GM18909 (cell line): ENCODE measurements around the gene MESP1.

ENCODE experiments used
- ATAC-seq: cut with Tn5 transposase; IDR thresholded peaks from one replicate; pipeline ENCODE4 v1.9.1; 2021; ENCODE audit warnings: mild to moderate bottlenecking; ENCODE audit not compliant: unreplicated experiment, poor library complexity

The MESP1 gene

DNA sequence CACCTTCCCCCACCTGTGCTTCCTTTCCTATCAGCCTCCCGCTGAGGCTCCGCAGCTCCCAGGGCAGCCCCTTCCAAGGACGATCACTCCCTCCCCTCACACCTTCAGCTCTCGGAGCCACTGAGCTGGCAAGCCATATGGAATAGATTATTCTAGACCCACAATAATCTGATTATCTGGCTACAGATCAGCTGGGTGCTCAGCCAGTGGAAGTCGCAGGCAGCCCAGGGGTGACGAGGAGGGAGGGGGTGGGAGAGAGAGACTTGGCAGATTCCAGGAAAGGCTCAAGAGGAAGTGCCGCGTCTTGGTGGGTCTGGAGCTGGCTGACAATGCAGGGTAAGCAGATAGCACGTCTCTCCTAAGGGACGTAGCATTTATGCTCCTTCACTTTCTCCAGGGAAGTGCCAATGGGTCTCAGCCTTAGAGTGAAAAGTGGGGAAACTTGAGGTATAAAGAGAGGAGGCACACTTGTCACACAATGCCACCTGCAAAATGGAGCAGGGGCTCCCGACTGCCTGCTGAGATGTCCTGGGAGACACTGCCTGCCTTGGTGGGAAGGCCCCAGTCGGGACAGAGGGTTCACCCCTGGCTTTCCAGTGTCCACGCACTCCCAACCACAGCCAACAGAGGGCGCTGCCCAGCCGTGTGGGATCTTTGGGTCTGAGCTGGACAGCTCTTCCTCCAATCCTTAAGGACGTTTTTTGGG is 9.4 kb upstream of the MESP1 start:
- ATAC-seq = peak; percentile 69

DNA sequence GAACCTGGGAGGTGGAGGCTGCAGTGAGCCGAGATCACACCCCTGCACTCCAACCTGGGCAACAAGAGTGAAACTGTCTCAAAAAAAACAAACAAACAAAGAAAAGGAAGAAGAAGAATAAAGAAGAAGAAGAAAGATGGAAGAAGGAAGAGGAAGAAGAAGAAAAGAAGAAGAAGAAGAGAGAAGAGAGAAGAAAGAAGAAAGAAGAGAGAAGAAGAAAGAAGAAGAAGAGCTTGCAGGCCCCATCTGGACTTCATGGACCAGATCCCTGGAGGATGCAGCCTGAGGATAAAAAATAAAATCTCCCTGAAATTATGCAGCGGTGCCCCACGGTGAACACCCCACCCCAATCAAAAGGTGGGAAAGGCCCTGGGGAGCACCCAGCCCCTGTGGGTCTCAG is 8.8 kb upstream of the MESP1 start:
- ATAC-seq = no peak

DNA sequence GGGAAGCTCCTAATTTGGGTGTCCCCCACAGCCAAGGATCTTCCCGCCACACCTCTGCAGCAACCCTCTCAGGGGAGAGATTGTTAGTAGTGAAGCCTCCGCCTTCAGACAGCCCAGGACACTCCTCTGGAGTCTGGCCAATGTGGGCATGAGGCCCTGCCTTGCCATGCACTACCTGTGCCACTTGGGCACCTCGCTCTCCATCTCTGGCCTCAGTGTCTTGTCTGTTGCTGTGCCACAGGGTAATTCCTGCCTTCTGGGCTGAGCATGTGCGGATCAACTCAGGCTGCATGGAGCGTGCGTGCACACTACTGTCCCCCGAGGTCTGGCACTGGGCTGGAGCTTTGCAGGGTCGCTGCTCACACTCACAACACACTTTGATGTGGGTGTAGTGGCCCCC is 7.9 kb upstream of the MESP1 start:
- no peak for ATAC-seq

DNA sequence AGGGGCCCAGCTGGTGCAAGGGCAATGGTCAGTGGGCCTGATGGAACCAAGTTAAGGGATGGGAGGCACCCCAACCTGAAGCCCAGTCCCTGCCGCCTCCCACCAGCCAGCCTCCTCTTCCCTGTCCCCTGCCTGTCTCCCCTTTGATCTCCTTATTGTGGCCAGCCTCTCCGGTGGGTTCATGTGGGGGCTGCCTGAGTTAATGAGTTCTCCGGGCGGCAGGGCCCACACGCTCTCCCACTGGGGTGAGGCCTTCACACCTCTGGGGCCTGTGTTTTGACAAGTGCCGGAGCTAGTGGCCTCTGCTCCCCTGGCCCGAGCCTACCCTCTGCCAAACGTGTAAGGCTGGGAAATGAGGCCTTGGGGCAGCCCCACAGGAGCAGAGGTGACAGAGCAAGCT is 7.2 kb upstream of the MESP1 start:
- ATAC-seq = no peak

GRCh38 chr15:89756897-89757296 is 5.8 kb upstream of the MESP1 start:
- no peak for ATAC-seq

DNA sequence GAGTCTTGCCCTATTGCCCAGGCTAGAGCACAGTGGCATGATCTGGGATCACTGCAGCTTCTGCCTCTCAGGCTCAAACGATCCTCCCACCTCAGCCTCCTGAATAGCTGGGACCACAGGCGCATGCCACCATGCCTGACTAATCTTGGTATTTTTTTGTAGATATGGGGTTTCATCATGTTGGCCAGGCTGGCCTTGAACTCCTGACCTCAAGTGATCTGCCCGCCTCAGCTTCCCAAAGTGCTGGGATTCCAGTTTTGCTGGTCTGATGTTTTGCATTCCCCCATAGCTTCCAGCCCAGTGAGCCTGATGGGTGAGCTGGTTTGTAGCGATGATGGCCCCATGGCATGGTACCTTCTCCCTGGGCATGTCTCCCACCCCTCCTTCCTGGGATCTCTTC is 4.7 kb upstream of the MESP1 start:
- no peak for ATAC-seq

GRCh38 chr15:89754361-89755154 is 3.5 kb upstream of the MESP1 start:
- no peak for ATAC-seq

- ATAC-seq = no peak
Observed at GRCh38 chr15:89753855-89754254, 2.8 kb upstream of the MESP1 start.

DNA sequence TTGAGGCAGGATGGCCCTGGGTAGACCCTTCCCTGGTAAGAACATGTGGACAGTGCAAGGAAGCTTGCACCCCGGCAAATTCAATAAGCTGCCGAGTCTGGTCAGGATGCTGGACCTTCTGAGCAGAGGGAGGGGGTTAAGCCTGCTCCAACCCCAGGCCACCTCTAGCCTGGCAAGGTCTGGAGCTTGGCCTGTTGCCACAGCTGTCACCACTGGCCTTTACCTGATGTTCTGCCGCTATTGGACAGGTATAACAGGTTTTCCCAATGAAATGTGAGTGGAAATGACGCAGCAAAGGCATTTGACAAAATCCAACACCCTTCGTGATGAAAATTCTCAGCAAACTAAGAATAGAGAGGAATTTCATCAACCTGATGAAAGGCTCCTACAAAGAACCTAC is 699 bp upstream of the MESP1 start:
- no peak for ATAC-seq

- ATAC-seq = no peak
Observed at GRCh38 chr15:89749951-89750559, 994 bp downstream of the MESP1 start.

DNA sequence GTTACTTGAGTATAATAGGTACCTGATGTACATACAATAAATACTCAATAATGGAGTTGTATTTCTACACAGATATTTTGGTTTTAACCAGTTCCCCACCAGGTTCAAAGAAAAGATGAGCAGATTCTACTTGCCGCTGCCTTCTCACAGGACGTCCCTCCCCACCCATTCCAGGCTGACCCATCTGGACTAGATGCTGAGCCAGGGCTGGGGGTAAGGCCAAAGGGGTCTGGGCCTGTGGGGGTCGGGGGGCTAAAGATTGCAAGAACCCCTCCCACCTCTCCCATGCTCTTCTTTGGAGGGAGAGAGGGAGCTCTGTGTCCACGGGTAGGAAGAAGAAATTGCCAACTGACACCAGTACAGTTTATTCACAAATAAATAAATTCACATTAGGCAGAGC is 1.5 kb downstream of the MESP1 start:
- ATAC-seq = no peak

DNA sequence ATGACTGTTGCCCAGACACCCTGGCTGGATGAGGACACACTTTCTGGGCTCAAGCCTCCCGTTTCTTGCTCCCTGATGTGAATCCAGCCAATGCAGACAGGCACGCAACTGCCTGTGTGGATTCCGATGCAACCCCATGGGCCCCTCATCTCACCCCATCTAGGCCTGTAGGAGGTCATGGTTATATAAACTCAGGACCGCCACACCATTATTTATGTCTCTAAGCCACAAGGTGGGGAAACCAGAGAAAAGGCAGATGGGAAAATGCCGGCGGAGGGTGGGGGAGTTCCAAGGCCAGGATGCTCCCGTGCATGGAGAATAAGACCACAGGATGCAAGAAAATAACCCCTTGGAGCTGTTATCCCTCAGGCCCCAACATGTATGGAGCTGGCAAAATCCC is 2.0 kb downstream of the MESP1 start:
- no peak for ATAC-seq

DNA sequence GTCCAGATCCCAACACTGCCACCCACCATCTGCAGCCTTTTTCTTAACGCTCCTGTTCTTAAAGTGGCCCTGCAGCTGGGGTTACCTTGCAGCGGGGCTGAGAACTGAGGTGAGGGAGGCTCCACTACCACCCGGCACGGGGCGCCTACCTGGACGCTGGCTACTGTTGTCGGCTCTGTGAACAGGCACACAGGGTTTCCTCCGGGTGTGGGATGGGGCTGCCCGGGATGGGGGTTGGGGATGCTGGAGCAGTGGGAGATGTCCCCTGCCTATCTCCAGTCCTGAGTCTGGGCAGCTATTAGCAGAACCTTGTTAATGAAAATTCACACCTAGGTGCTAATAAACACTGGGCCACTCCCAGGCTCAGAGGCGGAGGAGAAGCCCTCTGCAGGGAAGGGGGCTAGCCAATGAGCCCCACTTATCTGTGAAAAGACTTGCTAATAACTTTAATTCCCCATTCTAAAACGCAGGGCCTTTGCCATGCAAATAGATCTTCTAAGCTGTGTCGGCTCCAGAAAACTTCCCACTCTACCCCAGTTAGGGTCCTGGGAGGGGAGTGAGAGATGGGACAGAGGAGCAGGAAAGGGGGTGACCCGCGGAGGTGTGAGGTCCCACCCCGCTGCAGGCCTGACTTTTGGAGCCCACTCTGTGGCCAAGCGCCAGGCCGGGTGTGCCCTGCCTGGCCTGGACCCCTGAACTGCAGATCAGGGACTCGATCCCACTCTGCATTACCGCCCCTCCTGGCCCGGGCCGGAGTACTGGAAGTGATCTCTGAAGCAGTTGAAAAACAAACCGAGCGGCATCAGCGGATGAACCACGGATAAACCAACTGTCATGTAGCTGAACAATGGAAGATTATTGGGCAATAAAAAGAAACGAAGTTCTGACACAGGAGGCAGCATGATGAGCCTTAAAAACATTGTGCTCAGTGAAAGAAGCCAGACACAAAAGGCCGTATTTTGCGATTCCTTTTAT is 3.1 kb downstream of the MESP1 start:
- no peak for ATAC-seq

DNA sequence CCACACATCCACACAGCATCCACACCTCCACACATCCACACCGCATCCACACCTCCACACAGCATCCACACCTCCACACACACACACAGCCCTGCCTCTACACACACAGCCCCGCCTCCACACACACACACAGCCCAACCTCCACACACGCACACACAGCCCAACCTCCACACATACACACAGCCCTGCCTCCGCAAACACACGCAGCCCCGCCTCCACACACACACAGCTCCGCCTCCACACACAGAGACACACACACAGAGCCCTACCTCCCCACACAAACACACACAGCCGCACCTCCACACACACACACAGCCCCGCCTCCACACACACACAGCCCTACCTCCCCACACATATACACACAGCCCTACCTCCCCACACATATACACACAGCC is 4.7 kb downstream of the MESP1 start:
- no peak for ATAC-seq

GRCh38 chr15:89745768-89746167 is 5.3 kb downstream of the MESP1 start:
- ATAC-seq = no peak

DNA sequence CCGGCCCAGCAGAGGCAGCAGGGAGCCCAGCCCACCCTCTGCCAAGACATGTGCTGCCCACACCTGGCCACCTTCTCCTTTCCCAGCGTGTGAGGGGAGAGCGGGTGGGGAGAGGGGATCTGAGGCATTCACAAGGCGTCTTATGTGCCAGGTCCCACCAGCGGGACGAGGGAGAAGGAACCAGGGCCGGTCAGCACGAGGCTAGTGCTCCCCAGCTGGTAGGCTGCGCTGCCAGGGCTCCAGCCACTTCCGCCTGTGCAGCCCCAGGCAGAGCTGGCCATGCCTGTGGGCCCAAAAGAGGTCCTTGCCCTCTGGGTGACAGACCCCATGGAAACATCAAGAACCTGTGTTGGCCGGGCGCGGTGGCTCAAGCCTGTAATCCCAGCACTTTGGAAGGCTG is 5.9 kb downstream of the MESP1 start:
- no peak for ATAC-seq

DNA sequence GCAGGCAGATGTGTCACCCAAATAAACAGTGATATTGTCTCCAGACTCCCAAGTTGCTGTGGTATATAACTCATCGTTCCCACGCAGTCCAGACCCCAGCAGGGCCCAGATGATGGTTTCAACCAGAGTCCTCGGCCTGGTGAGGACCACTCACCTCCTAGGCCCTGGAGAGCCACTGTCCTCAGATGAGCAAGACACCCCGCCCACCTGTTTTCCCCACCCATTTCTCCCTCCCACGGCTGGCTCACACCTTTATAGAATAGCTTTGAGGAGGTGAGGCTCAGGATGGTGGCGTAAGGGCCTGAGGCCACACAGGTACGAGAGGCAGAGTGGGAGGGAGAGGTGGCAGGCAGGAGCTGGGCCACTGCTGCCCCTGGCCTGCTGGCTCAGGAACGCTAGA is 7.5 kb downstream of the MESP1 start:
- no peak for ATAC-seq

DNA sequence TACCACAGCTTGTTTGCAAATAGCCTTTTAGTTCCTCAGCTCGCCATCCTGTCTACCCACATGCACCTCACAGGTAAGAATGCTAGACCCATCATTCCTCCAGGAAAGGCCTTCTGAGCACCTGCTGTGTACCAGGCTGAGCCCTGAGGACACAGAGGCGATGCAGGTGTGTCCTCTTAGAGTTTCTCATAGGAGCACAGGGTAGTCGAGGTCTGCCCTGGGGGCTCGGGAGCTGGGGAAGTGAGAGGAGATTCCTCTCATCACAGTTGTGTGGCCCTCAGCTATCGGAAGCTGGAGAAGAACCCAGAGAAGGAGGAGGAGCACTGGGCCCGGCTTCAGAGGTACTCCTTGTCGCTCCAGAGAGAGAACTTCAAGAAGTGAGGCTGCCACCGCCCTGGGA is 8.0 kb downstream of the MESP1 start:
- no peak for ATAC-seq

- peak; percentile 68 for ATAC-seq
Observed at GRCh38 chr15:89740137-89740536, 10.9 kb downstream of the MESP1 start.

GRCh38 chr15:89735773-89736172 is 15.3 kb downstream of the MESP1 start:
- no peak for ATAC-seq
